GM18858 (cell line): ENCODE data around the gene PDZD2.

ENCODE experiments used
- ATAC-seq: cut with Tn5 transposase; IDR thresholded peaks from one replicate; pipeline ENCODE4 v1.9.1; 2021; ENCODE audit not compliant: unreplicated experiment

Gene PDZD2

DNA sequence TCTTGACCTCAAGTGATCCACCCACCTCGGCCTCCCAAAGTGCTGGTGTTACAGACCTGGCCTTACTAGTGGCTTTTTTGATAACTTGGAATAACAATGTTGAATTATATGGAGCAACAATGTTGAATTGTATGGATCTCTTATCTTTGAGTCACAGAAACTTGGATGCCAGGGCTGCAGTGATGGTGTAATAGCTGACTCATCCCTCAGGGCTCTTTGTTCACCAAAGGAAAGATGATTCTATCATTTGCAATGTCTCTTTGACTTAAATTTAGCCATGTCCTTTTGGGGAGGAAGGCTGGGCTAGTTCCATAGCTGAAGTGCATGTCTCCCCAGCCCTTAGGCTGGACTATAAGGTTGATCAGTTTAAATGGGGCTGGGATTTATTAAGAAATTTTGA is 172.3 kb downstream of the PDZD2 start:
- no peak for ATAC-seq

DNA sequence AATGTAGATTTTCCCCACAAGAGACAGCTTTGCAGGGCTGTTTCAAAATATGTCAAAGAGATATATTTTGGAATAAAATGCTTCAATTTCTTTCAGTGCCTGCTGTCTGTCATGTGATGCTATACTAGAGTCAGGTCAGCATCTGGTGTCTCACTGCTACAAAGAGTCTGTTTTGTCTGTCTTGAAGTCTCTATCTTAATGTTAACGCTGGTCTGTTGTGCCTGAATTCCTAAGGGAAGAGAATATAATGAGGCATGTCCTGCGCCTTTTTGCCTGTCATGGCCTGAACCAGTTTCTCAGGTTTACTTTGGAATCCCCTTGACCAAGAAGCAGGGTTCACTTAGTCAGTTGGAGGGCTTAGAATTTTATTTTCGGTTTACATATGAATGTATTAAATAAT is 176.4 kb downstream of the PDZD2 start:
- no peak for ATAC-seq

DNA sequence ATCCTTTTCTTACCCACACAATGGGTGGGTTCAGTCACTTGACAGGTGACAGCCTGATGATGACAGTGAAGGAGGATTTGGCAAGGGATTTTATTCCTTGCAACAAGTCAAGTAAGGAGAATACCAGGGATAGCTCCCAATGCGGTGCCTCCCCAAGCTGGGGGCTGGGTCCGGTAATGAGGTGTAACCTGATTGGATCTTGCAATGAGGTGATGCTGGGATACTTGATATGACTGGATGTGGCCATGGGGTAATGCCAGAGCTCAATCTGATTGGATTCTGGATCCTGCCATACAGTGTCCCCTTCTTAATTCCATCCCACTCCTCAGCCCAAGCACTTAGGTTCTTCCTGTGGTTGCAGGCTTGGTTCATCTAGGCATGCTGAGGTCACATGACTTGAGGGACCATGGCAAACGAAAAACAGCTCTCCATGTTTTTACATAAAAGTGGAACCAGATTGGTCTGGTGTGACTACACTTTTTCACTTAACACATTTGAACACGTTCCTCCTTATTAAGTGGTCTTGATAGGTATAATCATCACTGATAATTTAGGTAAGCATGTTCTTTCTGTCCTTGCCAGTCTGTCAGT is 181.1 kb downstream of the PDZD2 start:
- no peak for ATAC-seq

DNA sequence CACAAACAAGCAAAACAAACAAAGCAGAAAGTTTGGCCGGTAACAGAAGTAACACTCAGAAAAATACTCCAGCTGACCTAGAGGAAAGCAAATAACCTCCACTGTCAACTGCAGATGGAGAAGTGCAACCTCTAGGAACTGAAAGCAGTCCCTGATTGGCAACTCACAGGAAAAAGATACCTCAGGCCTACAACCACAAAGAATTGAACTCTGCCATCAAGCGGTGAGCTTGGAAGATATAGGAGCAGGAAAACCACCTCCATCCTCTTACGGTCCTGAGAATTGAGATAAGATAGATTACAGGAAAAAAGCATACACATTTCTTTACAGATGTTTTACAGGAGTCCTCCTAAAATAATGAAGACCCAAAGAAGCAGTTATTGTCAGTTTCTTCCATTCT is 184.5 kb downstream of the PDZD2 start:
- no peak for ATAC-seq

DNA sequence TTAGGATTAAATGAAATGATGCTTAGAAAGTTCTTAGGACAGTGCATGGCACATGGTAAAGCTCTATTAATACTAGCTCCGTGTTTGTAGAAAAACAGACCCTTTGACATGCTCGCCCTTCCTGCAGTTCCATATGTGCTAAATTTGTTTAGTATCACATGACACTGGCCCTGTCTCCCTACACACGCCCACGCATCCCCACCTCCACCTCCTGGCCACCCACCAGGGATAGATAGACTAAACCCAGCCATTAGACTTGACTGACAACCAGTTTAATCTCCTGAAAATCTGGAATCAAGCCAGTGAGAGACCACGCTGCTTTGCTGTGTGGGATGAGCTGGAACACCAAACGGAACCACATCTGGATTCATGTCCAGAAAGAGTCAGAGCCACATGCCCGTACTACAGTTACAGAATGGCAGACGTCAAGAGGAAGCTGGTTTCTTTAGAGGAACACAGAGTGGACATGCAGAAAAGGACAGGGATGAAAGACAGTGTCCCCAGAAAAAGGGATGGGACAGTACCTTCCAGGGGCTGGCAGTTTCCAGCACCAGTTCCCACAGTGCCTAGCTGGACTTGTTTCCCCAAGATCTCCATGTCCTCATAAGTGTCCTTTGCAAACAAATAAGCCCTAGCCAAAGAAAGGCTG is 186.1 kb downstream of the PDZD2 start:
- ATAC-seq = no peak

DNA sequence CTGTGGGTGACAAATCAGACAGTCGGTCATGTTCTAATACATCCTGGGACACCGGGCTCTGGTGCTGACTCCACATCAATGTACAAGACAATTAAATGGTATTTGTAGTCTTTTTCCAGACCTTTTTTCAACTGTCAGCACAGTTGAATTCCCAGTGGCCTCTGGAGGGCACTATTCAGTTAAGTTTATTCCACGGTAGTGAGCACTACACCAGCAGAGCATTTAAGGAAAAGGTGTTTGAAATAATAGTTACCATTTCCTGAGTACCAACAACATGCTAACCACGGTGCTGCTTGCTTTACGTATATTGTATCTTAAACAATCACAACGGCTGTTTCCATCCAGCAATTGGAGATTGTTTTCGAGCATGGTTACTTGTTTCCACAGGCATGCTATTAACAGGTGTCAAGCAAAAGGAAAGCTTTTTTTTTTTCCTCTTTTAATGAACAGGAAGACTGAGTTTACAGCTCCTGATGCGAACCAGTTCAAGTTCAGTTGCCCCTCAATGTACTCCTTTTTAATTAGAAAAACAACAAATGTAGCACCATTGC is 186.7 kb downstream of the PDZD2 start:
- ATAC-seq = no peak

DNA sequence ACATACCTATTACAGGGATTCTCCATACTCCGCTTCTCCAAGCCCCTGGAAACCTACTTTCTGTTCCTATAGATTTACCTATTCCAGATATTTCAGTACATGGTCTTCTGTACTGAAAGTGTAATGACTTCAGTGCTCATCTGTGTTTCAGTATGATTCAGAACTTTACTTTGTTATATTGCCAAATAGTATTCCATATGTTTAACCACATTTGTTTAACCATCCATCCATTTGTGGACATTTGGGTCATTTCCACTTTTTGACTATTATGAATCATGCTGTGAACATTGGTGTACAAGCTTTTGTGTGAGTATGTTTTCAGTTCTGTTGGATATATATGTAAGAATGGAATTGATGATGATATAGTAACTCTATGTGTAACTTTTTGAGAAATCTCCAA is 188.9 kb downstream of the PDZD2 start:
- no peak for ATAC-seq

DNA sequence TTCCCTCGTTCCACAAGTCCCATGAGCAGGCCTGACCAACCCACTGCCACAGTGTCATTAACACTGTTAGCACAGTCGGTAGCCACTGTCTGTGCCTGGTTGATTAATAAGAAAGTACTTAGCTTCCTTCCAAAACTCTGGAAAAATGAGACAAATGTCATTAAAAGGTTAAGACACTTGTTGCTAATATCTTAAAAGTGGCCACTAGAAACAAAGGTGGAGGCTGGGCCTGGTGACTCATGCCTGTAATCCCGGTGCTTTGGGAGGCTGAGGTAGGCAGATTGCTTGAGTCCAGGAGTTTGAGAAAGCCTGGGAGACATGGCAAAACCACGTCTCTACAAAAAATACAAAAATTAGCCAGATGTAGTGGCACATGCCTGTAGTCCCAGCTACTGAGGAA is 194.0 kb downstream of the PDZD2 start:
- no peak for ATAC-seq

DNA sequence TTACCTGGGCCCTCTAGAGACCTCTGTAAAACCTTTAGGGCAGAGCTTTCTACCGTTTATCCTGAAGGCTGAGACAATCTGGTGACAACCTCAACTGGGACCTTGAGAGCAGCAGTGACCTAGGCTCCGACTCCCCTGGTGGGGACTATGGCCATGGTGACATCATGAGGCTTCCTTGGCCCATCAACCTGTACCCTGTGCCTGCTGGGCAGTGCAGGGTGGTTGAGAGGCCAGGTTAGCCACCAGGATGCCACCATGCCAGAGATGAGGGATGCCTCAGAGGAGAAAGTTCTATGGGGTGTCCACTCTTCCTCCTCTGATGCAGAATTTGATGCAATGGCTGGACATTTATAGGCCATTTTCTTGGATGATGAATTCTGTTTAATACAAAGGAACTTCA is 194.8 kb downstream of the PDZD2 start:
- no peak for ATAC-seq

DNA sequence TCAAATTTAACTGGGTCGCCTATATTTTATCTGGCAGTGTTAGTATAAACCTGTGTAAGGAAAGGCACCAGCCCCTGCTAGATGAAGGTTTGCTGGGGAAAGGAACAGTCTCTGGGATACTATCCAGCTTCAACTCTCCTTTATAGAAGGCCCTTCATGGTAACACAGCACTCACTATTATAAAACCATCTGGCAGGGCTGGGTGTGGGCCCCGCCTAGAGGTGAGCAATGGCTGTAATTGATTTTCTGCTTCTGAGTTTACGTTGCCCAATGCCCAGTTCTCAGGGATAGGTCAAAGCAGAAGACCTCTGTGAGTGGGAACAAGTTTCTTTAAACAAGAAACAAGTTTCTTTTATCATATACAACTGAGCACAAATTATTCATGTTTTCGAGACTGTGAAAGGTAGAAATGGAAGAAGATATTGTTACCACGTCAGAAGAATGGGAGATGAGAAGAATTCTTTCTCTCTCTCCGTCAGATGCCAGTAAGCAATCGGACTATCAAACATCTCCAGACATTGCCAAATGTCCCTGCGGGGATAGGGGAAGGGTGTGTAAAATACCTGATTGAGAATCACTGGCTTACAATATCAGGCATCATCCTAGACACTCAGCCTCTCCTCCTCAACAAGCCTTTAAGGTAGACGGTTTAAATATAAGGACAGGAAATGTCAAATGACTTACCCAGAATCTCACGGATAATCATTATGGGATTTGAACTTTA is 205.9 kb downstream of the PDZD2 start:
- ATAC-seq = no peak

DNA sequence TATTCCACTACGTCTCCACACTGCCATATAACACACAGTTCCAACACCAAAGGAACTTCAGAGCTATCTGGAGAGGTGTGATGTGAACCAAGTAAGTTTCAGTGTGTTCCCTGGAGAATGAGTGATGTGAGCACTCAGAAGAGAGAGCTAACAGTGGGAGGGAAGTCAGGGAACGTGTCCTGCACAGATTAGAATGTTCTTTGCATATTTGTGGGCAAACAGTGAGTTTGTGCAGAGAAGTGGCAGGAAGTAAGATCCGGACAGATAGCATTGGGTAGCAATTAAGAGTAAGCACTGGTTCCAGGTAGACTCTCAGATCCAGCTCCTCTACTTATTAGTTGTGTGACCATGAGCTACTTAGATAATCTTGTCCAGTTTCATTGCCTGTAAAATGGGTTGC is 206.4 kb downstream of the PDZD2 start:
- ATAC-seq = no peak

DNA sequence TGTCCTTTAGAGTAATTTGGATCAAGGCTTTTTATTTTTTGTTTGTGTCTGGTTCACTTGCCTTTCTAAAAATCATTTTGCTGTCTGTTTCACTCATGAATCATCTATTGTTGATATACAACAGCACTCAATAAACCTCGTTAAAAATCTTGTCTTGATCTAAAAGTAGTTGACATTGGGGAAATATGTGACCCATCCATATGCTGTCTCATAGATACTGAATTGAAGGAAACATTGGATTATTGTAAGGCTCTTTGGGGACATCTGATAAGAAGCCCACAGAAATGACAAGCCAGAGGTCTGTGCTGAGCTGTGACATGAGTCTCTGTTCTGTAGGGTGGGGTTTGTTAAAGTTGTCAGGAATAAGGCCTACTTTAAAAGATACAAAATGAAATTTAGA is 208.0 kb downstream of the PDZD2 start:
- no peak for ATAC-seq

DNA sequence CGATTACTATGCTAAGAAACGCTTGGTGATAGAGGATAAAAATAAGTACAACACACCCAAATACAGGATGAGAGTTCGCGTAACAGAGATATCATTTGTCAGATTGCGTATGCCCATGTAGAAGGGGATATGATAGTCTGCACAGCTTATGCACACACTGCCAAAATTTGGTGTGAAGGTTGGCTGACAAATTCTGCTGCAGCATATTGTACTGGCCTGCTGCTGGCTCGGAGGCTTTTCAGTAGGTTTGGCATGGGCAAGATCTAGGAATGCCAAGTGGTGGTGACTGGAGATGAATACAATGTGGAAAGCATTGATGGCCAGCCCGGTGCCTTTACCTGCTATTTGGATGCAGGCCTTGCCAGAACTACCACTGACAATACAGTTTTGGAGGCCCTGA is 208.4 kb downstream of the PDZD2 start:
- ATAC-seq = no peak

DNA sequence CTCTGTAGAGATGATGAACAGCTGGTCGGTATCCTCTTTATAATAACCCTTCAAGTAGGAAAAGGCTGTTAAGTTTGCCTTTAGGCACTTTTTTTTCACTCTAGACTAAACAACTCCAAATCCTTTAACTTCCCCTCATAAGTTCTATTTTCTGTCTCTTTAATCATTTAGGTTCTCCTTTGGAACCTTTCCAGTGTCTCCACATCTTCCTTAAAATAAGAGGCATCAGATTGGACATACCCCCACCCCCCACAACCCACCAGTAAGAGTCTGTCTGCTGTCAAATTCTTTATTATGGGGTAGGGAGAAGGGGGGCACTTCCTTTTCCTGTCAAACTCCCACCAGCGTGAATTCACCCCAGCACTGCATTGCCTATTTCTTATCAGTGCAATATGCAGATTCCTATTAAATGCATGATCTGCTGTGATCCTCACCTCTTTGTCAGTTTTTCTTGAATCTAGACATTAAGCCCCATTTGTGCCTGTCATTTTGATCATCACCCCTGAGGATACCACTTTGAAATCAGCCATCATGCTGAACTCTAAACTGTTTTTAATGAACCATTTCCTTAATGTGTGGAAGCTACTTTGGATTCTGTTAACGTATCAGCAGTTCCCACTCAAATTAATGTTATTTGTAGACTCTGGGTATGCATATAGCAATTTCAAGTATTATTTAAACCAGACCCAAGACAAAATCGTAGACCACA is 212.2 kb downstream of the PDZD2 start:
- ATAC-seq = no peak

DNA sequence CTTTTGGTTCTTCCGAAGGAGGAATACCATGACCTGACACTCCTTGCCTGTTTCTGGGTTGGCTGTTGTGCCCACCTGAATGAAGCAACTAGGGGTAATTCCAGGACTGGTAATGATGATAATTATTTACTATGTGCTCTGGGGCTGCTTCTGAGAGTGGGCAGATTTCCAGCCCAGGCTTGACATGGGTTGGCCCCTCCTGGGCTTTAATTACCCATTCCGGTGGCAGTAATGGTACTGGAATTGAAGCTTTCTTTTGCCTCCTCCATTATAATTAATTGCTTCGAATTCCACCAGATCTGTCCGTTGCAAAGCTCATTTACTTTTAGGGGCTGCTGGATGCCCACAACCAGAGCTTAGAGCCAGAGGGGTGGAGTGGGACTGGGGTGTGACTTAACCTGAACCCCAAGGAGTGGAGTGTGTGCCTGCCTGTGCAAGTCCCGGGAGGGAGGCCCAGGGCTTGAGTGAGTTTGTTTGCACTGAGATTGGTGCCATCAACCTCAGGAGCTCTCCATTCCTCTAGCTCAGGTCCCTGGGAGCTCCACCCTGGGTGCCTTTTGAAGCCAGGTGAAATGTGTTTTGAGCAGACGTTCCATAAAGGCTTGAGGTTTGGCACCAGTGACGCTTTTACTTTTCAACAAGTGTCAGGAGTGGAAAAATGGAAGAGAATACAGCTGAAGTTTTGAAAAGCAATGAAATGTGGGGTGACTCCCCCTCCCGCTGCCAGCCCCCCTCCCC is 214.6 kb downstream of the PDZD2 start:
- no peak for ATAC-seq

DNA sequence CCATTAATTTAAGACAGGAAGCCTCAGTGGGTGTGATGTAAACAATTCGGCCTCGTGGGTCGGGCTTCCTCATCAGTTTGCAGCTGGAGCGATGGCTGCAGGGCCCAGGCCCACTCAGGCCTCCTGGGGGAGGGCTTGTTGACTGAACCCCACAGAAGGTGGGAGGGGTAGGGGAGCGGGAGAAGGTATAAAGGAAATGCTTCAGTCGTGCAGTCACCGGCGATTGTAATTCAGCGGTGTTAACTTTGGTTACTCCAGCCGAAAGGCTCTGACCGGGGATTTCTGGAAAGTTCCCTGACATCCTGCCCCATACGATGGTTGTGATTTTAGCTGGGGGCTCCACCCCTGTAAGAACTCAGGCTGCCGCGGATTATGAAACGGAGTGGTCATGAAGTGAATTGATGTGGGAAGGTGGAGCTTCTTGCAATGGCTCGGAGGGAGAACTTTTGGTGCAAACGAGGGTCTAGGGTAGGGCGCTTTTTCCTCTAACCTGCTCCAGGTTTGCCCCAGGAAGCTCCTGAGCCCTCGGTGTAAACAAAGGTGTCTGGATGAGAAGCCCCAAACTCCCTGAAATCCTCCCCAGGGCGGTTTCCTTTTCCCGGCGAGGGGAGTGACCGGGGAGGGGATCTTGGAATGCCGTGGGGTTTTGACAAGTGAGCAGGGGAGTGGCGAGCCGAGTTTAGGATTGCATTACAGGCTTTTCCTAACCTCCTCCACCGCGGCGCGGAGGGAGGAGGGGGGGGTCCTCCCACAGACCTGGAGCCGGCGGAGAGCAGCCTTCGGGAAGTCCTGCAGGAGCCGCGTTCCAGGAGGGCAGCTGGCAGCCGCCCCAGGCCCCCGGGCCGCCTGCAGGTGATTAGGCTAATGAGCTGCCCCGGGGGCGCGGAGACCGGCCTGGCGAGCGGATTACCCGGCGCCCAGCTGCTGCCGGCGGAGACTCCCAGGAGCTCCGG is 215.5 kb downstream of the PDZD2 start:
- ATAC-seq = no peak

DNA sequence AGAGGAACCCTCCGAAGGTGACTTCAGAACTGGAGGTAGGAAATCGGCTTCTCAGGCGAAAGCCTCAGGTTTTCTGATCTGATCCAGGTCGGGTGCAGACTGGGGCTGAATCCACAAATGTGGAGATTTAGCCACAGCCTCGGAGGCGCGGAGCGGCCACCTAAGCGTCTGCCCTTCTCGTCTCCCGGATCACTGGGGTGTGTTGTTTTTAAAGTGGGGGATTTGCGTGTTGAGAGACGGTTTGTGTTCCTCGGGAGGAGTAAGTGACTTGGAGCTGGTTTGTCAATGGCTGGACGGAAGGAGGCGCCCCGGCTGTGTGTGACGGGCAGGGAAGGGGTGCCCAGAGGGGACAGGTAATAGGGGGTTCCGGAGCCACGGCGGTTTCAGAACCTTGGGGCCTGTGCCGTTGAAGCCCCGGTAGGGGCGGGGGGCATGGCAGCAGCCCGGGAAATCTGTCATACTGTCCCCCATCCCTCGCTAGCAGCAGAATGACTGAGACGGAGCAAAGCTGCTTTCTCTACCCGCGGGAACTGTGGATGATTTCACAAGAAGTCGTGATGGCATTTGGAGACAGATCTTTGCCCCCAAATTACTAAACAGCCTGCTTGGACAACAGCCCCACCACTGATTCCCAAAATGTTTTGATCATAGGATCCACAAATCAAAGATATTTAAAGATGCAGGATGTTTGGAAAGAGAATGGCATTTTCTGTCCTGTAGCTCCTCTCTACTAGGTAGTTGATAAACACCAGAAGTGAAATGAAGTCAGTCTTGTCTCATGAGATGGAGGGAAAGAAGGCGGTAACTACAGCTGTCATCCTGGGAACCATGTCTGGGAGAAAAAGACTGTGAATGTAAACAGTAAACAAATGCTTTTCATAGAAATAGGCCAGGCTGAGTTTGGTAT is 216.5 kb downstream of the PDZD2 start:
- ATAC-seq = no peak

DNA sequence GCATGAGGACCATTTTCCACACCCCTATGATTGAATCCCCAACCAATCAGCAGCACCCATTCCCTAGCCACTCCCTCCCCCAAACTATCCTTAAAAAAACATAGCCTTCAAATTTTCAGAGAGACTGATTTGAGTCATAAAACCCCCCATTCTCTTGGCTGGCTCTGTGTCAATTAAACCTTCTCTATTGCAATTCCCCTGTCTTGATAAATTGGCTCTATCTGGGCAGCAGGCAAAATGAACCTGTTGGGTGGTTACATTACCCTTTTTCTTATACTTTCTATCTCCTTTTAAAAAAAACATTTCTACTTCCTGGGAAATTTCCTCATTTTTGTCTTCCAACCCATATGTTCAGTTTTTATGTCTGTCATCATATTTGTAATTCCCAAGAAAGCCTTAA is 220.2 kb downstream of the PDZD2 start:
- no peak for ATAC-seq

DNA sequence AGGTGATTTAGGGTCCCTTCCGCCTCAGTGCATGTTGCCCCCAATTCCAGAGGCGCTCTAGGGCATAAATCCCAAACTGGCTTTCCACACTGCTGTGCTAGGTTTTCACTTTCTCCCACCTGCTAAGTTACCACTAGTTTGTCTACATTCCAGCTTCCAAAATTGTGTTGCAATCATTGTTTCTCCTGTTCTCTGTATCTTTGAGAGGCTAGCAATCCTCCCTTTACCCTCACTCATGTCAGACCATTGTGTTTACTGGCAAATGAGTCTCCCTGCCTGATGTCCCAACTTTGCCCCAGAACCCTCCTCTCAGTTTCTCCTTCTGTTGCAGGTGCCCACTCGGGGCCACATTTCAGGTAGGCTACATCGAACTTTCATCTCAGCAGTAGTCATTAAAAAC is 221.3 kb downstream of the PDZD2 start:
- no peak for ATAC-seq
